HG03558 (cell line): ENCODE measurements around the gene CELF6.

Experiments
- ATAC-seq: cut with Tn5 transposase; IDR thresholded peaks from one replicate; pipeline ENCODE4 v1.9.1; 2021; ENCODE audit warnings: moderate number of reproducible peaks; ENCODE audit not compliant: unreplicated experiment; ENCODE audit errors: extremely low read depth

Gene CELF6

GRCh38 chr15:72319360-72319984 lies 485 bp downstream of the CELF6 start:
- ATAC-seq = no peak

- no peak for ATAC-seq
Measured at GRCh38 chr15:72318408-72318942, 1.5 kb downstream of the CELF6 start.

- ATAC-seq = no peak
Measured at GRCh38 chr15:72315706-72316370, 4.1 kb downstream of the CELF6 start.

- ATAC-seq = no peak
Measured at GRCh38 chr15:72313881-72314280, 6.1 kb downstream of the CELF6 start.

- ATAC-seq = no peak
Measured at GRCh38 chr15:72313448-72313840, 6.5 kb downstream of the CELF6 start.

- ATAC-seq = no peak
Measured at GRCh38 chr15:72312605-72313447, 7.1 kb downstream of the CELF6 start.

GRCh38 chr15:72307026-72307425 lies 12.9 kb downstream of the CELF6 start:
- ATAC-seq = no peak

GRCh38 chr15:72306211-72306785 lies 13.7 kb downstream of the CELF6 start:
- no peak for ATAC-seq

- no peak for ATAC-seq
Measured at GRCh38 chr15:72304596-72304995, 15.4 kb downstream of the CELF6 start.

- ATAC-seq = no peak
Measured at GRCh38 chr15:72302955-72303354, 17.0 kb downstream of the CELF6 start.

GRCh38 chr15:72289597-72290325 lies 30.2 kb downstream of the CELF6 start:
- ATAC-seq = no peak

- ATAC-seq = no peak
Measured at GRCh38 chr15:72288796-72289596, 31.0 kb downstream of the CELF6 start.

GRCh38 chr15:72285927-72286516 lies 33.9 kb downstream of the CELF6 start:
- no peak for ATAC-seq

- ATAC-seq = no peak
Measured at GRCh38 chr15:72285402-72285801, 34.6 kb downstream of the CELF6 start.

- ATAC-seq = no peak
Measured at GRCh38 chr15:72284781-72285180, 35.2 kb downstream of the CELF6 start.

GRCh38 chr15:72281713-72282112 lies 38.2 kb downstream of the CELF6 start:
- ATAC-seq = no peak

GRCh38 chr15:72280751-72281150 lies 39.2 kb downstream of the CELF6 start:
- ATAC-seq = no peak

- ATAC-seq = no peak
Measured at GRCh38 chr15:72278737-72279136, 41.2 kb downstream of the CELF6 start.

- ATAC-seq = no peak
Measured at GRCh38 chr15:72276326-72276700, 43.6 kb downstream of the CELF6 start.
